Heart left ventricle (tissue), 13 donors: ENCODE data around the gene SULT1A3.

Experiments
- POLR2A ChIP-seq, 2 donors: fragments of 450-650 bp; IDR thresholded peaks; one replicate each; pipeline ENCODE4 v1.6.1; 2017; ENCODE audit warnings: antibody characterized with exemption in 2 of 2, mild to moderate bottlenecking in 2 of 2, moderate library complexity in 2 of 2
- TF ChIP-seq, protein P1 (sequence below), 12 donors: fragments of 200-600 bp; sonication (generic) in 4 of 12; IDR thresholded peaks; one replicate each; pipeline versions ENCODE4 v1.5.0 to v1.8.0; 2018 to 2022; ENCODE audit warnings: antibody characterized with exemption in 12 of 12, mild to moderate bottlenecking in 5 of 12
- donor health status: ischemic (EF 13 %, LVEDD 7.1; RV severe dilation, severe dysfunction).
- donor health status: DM: no; HTN: yes; CAD: no.
- donor health status: DM: no; HTN: no; CAD: no.
- donor health status: ischemic (EF 25% LVEDD 6.9; RV normal size, moderate dysfunction).
- donor health status: ischemic (EF 25% LVEDD 5.7; RV mildly dilated, moderate dysfunction).
- donor health status: ischemic (EF 35%, LVEDD 5.7; RV mildly dilated, moderate dysfunction).
- donor health status: nonischemic (EF 11% LVEDD 7.7; RV severe dilation, severe dysfunction).
- donor health status: DM: yes; HTN: yes; CAD: no.
- donor health status: PGD.
- donor health status: ischemic (EF 29% LVEDD 5.4; RV normal size, mild dysfunction).
- donor health status: nonischemic (EF 23%, LVEDD 6.1; RV moderate dilation, normal function).

DNA sequence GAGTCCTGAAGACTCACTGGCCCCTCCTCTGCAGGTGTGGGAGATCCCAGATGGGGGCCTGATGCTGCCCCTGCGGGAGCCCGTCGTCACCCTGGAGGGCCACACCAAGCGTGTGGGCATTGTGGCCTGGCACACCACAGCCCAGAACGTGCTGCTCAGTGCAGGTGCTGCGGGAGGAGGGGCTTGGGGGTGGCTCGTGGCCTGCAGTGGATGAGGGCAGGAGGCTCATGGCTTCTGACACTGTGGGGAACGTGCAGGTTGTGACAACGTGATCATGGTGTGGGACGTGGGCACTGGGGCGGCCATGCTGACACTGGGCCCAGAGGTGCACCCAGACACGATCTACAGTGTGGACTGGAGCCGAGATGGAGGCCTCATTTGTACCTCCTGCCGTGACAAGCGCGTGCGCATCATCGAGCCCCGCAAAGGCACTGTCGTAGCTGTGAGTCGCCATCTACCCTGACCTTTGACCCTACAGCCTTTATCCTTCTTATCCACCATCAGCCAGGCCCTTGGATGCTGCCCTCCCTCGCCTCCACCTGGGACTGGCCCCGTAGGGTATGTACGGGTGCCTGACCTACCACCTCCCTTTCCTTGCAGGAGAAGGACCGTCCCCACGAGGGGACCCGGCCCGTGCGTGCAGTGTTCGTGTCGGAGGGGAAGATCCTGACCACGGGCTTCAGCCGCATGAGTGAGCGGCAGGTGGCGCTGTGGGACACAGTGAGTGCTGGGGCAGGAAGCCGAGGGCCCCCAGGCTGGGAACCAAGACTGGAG lies 12.1 kb upstream of the SULT1A3 start:
- TF ChIP-seq, protein P1, sequence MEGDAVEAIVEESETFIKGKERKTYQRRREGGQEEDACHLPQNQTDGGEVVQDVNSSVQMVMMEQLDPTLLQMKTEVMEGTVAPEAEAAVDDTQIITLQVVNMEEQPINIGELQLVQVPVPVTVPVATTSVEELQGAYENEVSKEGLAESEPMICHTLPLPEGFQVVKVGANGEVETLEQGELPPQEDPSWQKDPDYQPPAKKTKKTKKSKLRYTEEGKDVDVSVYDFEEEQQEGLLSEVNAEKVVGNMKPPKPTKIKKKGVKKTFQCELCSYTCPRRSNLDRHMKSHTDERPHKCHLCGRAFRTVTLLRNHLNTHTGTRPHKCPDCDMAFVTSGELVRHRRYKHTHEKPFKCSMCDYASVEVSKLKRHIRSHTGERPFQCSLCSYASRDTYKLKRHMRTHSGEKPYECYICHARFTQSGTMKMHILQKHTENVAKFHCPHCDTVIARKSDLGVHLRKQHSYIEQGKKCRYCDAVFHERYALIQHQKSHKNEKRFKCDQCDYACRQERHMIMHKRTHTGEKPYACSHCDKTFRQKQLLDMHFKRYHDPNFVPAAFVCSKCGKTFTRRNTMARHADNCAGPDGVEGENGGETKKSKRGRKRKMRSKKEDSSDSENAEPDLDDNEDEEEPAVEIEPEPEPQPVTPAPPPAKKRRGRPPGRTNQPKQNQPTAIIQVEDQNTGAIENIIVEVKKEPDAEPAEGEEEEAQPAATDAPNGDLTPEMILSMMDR (IDR thresholded peaks at IDR 0.05): peak; percentile 45 to 85 (median 62)
- no peak for TF ChIP-seq POLR2A (IDR thresholded peaks at IDR 0.05)
